EH (cell line): ENCODE results near the gene TEAD1.

Experiments used
- DNase-seq: peaks from one replicate; pipeline ENCODE4 v3.0.0-alpha.2; 2015; ENCODE audit warnings: low read depth

TEAD1 gene

GRCh38 chr11:12673924-12674570 lies at the start of gene TEAD1:
TSS of gene TEAD1 (plus strand) at chr11:12674421.
- DNase-seq: peak; percentile 95

DNA sequence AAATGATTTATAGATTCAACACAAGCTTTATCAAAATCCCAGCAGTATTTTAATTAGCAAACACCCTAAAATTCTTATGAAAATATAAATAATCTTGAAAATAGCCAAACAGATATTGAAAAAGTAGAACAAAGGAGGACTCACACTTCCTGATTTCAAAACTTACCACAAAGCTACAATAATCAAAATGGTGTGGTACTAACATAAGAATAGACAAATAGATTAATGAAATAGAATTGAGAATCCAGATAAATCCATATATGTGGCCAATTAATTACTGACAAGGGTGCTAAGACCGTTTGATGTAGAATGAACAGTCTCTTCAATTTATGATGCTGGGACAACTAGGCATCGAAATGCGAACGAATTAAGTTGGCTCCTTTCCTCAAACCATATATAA lies 49.6 kb upstream of the TEAD1 start:
- no peak for DNase-seq

- DNase-seq: peak; percentile 95
Observed at GRCh38 chr11:12625438-12626071, 48.7 kb upstream of the TEAD1 start.

DNA sequence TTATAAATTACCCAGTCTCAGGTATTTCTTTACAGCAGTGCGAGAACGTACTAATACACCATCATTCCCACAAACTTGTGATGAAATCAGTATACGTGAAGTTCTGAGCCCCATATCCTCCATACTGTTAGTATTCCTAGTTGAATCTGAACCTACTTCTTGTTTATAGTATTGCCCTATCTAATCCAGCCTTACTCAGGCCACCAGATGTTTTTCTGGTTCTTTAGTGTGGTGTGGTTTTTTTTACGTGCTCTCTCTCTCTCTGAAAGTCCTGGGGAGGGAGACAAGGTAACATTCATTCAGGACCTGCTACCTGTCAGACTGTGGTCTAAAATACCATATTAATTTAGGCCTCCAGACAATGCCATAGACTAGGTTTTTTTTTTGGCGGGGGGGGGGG lies 47.6 kb upstream of the TEAD1 start:
- peak; percentile 14 for DNase-seq

- no peak for DNase-seq
Observed at GRCh38 chr11:12628314-12628713, 45.9 kb upstream of the TEAD1 start.

DNA sequence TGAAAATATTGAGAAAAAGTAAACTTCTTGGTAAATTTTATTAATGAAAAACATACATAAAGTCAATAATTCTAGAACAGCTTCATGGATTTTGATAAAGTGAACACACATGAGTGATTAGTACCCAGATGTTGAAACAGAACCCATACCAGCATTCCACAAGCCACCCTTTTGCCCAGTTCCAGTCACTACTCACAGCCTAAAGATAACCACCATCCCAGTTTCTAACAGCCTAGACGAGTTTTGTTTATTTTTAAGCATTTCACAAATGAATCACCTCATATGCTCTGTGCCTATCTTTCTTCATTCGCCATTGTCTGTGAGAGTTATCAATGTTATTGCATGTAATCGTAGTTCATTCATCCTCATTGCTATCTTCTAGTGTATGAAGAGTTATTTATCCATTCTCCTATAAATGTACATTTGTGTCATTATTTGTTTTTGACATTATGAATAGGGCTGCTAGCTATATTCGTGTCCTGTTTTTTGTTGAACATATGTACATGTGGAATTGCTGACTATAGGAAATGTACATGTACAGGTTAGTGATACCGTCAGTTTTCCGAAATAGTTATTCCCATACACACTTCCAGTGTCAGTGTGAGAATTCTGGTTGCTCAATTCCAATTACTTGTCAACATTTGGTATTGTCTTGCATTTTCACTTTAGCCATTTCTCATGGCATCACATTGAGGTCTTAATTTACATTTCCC lies 44.5 kb upstream of the TEAD1 start:
- peak; percentile 75 for DNase-seq

DNA sequence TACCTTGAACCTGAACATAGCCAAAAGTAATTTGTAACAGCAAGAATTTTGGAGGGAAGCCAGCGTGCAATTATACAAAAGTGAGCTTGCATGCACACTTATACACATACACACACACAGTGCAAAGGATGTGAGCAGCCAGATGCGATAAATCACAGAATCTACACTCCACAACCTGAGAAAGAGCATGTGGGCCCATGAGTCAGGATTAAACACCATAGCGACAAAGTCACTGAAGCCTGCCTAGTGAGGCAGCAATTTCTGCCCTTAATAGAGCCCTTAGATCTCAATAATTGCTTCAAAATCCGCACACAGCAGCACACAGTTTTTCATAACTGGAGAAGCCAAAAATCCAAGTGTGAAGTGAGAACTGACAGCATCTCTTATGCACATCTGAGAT lies 42.6 kb upstream of the TEAD1 start:
- DNase-seq: no peak

GRCh38 chr11:12634329-12634728 lies 39.9 kb upstream of the TEAD1 start:
- DNase-seq: no peak

DNA sequence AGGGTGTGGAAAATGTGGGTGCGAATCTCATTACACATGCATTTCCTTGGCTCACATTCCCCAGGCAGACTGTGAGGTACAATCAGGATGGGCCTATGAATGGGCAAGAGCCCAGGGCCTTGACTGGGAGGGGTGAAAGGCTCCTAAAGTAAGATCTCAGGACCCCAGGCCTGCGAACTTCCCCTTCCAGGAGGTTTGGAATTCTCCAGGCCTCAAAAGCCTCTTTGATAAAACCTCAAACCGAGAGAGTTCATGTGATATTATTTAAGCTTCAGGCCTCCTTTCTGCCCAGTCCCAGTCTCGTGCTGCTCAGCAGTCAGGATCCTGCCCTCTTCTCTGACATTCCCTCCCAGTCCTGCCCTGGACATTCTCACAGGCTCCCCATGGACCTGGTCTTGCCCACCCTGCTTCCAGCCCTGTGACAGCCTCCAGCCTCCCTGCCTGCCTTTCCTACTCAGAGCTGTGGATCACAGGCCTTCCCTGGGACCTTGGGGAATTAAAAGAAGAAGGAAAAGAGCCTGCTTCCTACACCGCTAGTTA lies 37.3 kb upstream of the TEAD1 start:
- DNase-seq: no peak

- no peak for DNase-seq
Observed at GRCh38 chr11:12639388-12639787, 34.8 kb upstream of the TEAD1 start.

DNA sequence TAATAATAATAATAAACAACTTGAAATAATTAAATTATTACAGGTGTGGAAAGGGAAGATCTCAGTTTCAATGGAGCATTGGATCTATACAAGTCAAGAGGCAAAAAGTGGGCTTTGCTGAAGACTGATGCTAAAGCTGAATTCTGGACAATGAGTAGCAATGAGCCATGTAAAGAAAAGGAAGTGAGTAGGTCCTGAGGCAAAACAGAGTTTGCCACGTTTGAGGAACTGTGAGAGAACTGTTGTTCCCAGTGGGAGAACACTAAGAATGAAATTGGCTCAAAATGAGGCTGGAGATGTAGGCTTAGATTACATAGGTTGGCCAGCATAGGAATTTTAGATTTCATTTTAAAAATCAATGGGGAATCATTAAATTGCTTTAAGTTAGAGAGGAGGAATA lies 33.9 kb upstream of the TEAD1 start:
- DNase-seq: no peak

DNA sequence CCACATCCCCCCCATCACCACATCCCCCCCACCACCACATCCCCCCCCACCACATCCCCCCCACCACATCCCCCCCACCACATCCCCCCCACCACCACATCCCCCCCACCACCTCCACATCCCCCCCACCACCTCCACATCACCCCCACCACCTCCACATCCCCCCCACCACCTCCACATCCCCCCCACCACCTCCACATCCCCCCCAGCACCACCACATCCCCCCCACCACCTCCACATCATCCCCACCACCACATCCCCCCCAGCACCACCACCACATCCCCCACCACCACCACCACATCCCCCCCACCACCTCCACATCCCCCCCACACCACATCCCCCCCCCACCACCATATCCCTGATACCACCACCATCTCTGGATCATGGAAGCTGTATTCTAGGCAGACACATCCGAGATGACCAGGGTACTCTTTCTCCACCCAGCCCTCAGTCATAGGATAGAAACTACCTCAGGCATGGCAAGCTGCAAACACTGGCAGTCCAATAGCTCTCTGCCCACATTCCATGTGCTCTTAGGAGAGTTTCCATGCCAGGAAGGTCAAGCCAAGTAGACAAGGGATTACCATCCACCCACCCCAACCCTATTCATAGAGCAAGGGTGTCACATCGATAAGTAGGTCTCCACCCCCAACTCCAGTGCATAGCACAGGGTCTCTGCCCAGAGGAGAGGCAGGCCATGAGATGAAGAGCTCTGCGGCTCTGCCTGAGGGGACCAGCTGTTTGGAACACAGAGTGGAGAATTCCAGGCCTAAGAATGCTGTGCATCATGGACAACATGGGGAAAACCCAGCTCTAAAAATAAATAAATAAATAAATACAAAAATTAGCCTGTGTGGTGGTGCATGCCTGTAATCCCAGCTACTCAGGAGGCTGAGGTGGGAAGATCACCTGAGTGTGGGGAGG lies 33.0 kb upstream of the TEAD1 start:
- no peak for DNase-seq

DNA sequence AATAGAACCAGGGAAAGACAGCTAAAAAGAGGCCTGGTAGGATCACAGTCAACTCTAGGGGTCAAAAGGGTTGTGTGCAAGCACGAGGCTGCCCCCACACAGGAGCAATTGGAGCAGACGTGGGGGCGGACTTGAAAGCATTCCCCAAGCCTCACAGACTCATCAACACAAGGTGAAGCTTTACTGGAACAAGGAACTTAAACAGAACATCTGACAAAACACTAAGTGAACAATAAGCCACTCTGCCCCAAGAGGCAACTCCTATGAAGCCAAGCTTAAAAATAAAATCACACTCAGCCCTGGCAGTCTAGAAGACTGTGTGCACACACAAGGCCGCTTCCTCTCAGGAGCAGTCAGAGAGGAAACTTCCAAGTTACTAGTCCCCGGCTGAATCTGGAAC lies 32.2 kb upstream of the TEAD1 start:
- peak; percentile 36 for DNase-seq

DNA sequence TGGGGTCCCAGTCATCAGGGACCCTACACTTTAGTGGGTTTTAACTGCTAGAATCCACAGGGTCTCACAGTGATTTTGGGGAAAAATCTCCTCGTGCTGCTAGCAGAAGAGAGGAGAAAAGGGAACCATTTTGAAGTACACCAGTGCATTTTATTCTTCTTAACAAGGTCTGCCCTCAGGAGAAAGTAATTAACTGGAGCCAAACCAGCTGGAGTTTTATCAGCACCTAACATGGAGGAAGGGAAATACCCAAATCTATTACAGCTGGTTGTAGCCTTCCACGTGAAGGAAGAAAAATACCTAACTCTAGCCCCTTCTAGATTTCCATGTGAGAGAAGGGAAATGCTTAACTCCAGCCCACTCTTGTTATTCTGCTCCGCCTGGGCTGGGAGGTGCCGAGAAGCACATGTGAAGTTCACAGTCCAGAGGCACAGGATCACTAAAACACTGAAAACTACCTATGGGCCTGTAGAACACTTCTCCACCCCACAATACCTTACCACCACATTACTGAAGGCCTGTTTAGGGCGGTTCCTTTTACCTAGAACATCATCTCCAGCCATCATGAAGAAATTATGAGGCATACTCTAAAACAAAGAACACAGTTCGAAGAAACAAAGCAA lies 31.3 kb upstream of the TEAD1 start:
- DNase-seq: no peak

DNA sequence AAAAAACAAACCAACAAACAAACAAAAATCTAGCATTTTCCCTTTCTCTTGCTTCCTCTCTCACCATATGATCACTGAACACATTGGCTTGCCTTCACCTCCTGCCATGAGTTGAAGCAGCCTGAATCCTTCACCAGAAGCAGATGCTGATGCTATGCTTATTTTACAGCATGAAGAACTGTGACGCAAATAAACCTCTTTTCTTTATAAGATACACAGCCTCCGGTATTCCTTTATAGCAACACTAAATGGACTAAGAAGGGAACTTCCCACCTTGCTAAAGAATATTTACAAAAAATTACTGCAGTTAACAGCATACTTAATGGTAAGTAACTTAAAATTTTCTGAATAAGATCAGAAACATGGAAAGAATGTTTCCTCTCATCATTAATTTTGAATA lies 27.7 kb upstream of the TEAD1 start:
- no peak for DNase-seq

- DNase-seq: no peak
Observed at GRCh38 chr11:12653729-12654128, 20.5 kb upstream of the TEAD1 start.

DNA sequence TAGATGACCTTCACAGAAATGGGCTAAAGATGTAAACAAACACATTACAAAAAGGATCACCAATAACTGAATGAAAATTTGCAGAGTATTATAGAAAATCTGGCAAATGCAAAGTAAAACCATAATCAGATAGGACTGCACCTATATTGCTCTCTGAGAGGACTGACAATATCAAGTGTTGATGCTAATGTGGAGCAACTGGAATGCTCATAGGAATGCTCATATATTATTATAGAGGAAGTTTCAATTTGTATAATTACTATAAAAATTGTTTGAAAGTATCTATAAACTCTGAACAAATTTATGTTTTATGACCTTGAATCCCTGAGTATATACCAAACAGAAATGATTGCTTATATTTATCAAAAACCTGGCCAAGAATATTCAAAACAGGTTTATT lies 18.4 kb upstream of the TEAD1 start:
- no peak for DNase-seq

DNA sequence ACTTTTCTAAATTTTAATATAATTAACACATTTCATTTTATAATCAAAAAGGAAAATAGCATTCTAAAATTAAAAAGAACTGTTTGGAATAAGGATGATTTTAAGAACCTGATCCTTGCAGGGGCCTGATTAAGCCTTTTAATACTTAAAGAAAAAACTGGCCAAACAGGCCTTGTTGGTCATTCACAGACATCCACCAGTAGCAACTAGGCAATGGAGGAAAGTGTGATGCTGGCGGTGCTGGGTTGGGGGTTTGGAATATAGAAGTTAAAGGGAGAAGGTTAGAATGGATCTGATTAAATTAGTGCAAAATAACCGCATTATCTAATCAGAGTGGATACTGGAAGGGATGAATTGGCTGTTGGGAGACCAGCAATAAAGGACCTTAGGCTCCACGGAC lies 16.9 kb upstream of the TEAD1 start:
- no peak for DNase-seq

GRCh38 chr11:12657981-12658380 lies 16.2 kb upstream of the TEAD1 start:
- no peak for DNase-seq

DNA sequence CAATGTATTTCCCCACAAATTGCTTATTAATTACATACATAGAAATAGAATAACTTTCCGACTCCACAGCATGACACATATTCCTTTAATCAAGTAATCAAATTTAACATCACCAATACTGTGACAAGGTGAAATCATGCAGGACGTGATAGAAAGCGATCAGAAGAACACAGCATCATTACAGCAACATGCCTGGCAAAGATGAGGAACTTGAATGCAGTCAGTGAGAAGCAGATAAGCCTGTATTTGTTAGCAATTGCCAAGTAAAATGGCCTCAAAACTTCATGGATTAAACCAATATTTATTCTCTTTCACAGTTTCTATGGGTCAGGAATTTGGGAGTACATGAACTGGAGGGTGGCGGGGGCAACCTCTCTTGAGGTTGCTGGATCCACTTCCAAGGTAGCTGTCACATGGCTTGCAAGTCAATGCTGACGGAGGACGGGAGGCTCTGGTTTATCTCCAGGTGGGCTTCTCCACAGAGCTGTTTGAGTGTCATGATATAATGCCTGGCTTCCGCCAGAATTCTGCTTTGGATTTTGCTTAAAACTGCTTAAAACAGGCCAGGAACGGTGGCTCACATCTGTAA lies 12.0 kb upstream of the TEAD1 start:
- no peak for DNase-seq

GRCh38 chr11:12664385-12664784 lies 9.8 kb upstream of the TEAD1 start:
- peak; percentile 52 for DNase-seq
